HG03196 (cell line): ENCODE measurements around the gene TMEM25.

Experiments
- ATAC-seq: cut with Tn5 transposase; IDR thresholded peaks from one replicate; pipeline ENCODE4 v1.9.1; 2021; ENCODE audit not compliant: unreplicated experiment

The TMEM25 gene

GRCh38 chr11:118581057-118581456 lies 50.1 kb downstream of the TMEM25 start:
- ATAC-seq: no peak
